K562 (cell line): Measurements from ENCODE around the gene TBC1D32. TPM values are rescaled to one million over a fixed set of nuclear protein-coding genes. Genes with fewer than 3 reads are reported as not detected.

Experiments
- ATAC-seq: fragments of 200-7000 bp; cut with Tn5 transposase; 3 replicates; pipeline ENCODE4 v1.9.1; 2020; ENCODE audit warnings: moderate library complexity
- BruUV-seq: library from RNA; stranded (reverse); fragments of 400-500 nt; replicated peaks from 2 replicates; lab custom pipeline; 2021; lab: Mats Ljungman, UMichigan
- CTCF ChIA-PET: fragments of 300-600 bp; formaldehyde crosslinking; extraction: SDS; loops from one replicate; lab custom pipeline; 2021; ENCODE audit warnings: low intra/inter-chr PET ratio; lab: Yijun Ruan, JAX
- POLR2A ChIA-PET: fragments of 300-600, 350-650 bp; sonication (Branson Sonifier 250); formaldehyde crosslinking; extraction: SDS; loops from one replicate; lab custom pipeline; 2021; ENCODE audit warnings: antibody characterized with exemption, inconsistent platforms; lab: Yijun Ruan, JAX
- DNase-seq, 4 experiments: peaks; one replicate each; pipeline versions ENCODE4 v3.0.0 to v3.0.0-alpha.2; 2011 to 2018; ENCODE audit warnings: low spot score in 3 of 4, mixed read lengths in 3 of 4; ENCODE audit errors: extremely low read depth in 1 of 4
- FAIRE-seq: peaks from 2 replicates; lab custom pipeline; 2011; peaks lifted over from hg19 to GRCh38; lab: Jason Lieb, UNC
- H2AFZ ChIP-seq: 2 replicates; pipeline ENCODE4 v1.6.0; 2011; ENCODE audit warnings: low read depth, low read length, control low read depth, inconsistent platforms
- H3K27ac ChIP-seq: fragments of 200-600 bp; 3 replicates; pipeline ENCODE4 v1.8.0; 2011; ENCODE audit warnings: low read depth, mild to moderate bottlenecking, control low read depth, inconsistent platforms, low read length, moderate library complexity, mixed read lengths; ENCODE audit errors: extremely low read depth
- H3K27me3 ChIP-seq, 2 experiments: fragments of 300-600 bp in 1 of 2; 2 replicates in 1 of 2; 3 replicates in 1 of 2; pipeline versions ENCODE4 v1.6.0 to v1.8.0; 2011; ENCODE audit warnings: inconsistent platforms in 2 of 2, low read length in 2 of 2, mild to moderate bottlenecking in 1 of 2, mixed read lengths in 1 of 2, moderate library complexity in 1 of 2; ENCODE audit not compliant: control insufficient read depth in 2 of 2, insufficient read depth in 2 of 2
- H3K36me3 ChIP-seq: fragments of 300-600 bp; 3 replicates; pipeline ENCODE4 v1.8.0; 2011; ENCODE audit warnings: mild to moderate bottlenecking, low read length, inconsistent platforms; ENCODE audit not compliant: control insufficient read depth, insufficient read depth
- H3K4me1 ChIP-seq, 2 experiments: fragments of 200-600 bp in 1 of 2; replicated peaks in 1 of 2; 2 replicates in 1 of 2; 3 replicates in 1 of 2; pipeline versions ENCODE4 v1.5.1 to v1.8.0; 2011; ENCODE audit warnings: inconsistent platforms in 2 of 2, low read length in 2 of 2, mild to moderate bottlenecking in 1 of 2, mixed read lengths in 1 of 2, moderate library complexity in 1 of 2; ENCODE audit not compliant: control insufficient read depth in 2 of 2, insufficient read depth in 2 of 2
- H3K4me2 ChIP-seq: 2 replicates; pipeline ENCODE4 v1.6.1; 2011; ENCODE audit warnings: low read length, control low read depth, inconsistent platforms, mixed read lengths; ENCODE audit not compliant: insufficient read depth
- H3K4me3 ChIP-seq: fragments of 200-600 bp; sonication (generic), shearing (Covaris generic); 2 replicates; pipeline ENCODE4 v1.5.1; 2016; ENCODE audit warnings: control low read depth, inconsistent platforms
- H3K79me2 ChIP-seq: fragments of 200-600 bp; 3 replicates; pipeline ENCODE4 v1.8.0; 2011; ENCODE audit warnings: low read length, inconsistent platforms; ENCODE audit not compliant: control insufficient read depth, insufficient read depth
- H3K9ac ChIP-seq, 2 experiments: 2 replicates each; pipeline versions ENCODE4 v1.6.0 to v1.6.1; 2011; ENCODE audit warnings: low read depth in 2 of 2, low read length in 2 of 2, control low read depth in 1 of 2, inconsistent platforms in 1 of 2, mild to moderate bottlenecking in 1 of 2, mixed read lengths in 1 of 2; ENCODE audit not compliant: insufficient read depth in 1 of 2
- H3K9me1 ChIP-seq: one replicate; pipeline ENCODE4 v1.6.0; 2011; ENCODE audit warnings: inconsistent platforms, mild to moderate bottlenecking, low read length, moderate library complexity; ENCODE audit not compliant: control insufficient read depth, insufficient read depth
- H3K9me3 ChIP-seq: replicated peaks from 2 replicates; pipeline ENCODE4 v1.5.1; 2011; ENCODE audit warnings: low read depth, low read length, inconsistent platforms; ENCODE audit not compliant: control insufficient read depth, insufficient read depth
- H4K20me1 ChIP-seq: replicated peaks from 2 replicates; pipeline ENCODE4 v1.6.1; 2011; ENCODE audit warnings: low read length, inconsistent platforms, mixed read lengths; ENCODE audit not compliant: control insufficient read depth, insufficient read depth
- FOXP1 ChIP-seq: sonication (generic); formaldehyde crosslinking; IDR thresholded peaks from 2 replicates; pipeline ENCODE4 v1.8.0; 2022; ENCODE audit warnings: mild to moderate bottlenecking, missing genetic modification reagents
- KLF16 ChIP-seq: IDR thresholded peaks from 2 replicates; pipeline ENCODE4 v1.6.1; 2016; ENCODE audit warnings: antibody characterized with exemption
- NFATC3 ChIP-seq: fragments of 450-650 bp; IDR thresholded peaks from 2 replicates; pipeline ENCODE4 v1.6.1; 2017; ENCODE audit warnings: mild to moderate bottlenecking
- TCF3 ChIP-seq: sonication (generic); formaldehyde crosslinking; IDR thresholded peaks from 2 replicates; pipeline ENCODE4 v1.4.0; 2020; ENCODE audit warnings: mild to moderate bottlenecking, missing genetic modification reagents
- ZNF668 ChIP-seq: fragments of 250-450 bp; sonication (Bioruptor Pico); IDR thresholded peaks from 2 replicates; pipeline ENCODE4 v1.8.0; 2022; ENCODE audit warnings: mild to moderate bottlenecking, inconsistent platforms
- ZNF75A ChIP-seq: fragments of 450-650 bp; formaldehyde crosslinking; IDR thresholded peaks from 2 replicates; pipeline ENCODE4 v1.4.0; 2020; ENCODE audit warnings: mild to moderate bottlenecking
- WGBS: fragments of 100-300 bp; shearing (Covaris generic); methylation state at CpG from one replicate; pipeline ENCODE4 v1.1.6; 2016; ENCODE audit warnings: low coverage, mixed read lengths; ENCODE audit not compliant: insufficient coverage; ENCODE audit errors: missing lambda C conversion rate; 5-methylcytosine and 5-hydroxymethylcytosine counted together
- in situ Hi-C: fragments of 300-500 bp; cut with MboI; formaldehyde crosslinking; loops from 4 replicates; pipeline ENCODE4 v1.15.0; 2018; ENCODE audit warnings: inconsistent platforms, mixed read lengths
- intact Hi-C: fragments of 100-400 bp; cut with micrococcal nuclease; formaldehyde crosslinking; loops from 2 replicates; pipeline ENCODE4 v1.14.2; 2022
- polyA plus RNA-seq, 8 experiments: library from polyadenylated mRNA; depleted of rRNA in 4 of 8; stranded (reverse) in 5 of 8; unstranded in 3 of 8; fragments of >200 nt; fragmentation: Nextera tagmentation in 2 of 8; fragmentation: Illumina TruSeq in 1 of 8; extraction: Ambion mirVana in 2 of 8; extraction: Trizol in 1 of 8; gene quantifications; 2 replicates each; pipeline versions ENCODE4 v1.2.1 to v1.2.3, GENCODE V29; 2011 to 2014; ENCODE audit warnings: inconsistent platforms in 1 of 8, missing spikeins in 1 of 8
- total RNA-seq, 7 experiments: library from RNA; depleted of rRNA in 6 of 7; stranded (reverse); fragments of >200 nt in 6 of 7; fragmentation: Illumina TruSeq in 2 of 7; extraction: Trizol in 2 of 7; gene quantifications; 2 replicates each; pipeline versions ENCODE4 v1.2.1 to v1.2.3, GENCODE V29; 2011 to 2021; ENCODE audit warnings: low replicate concordance in 1 of 7
- TF ChIP-seq, protein P1 (sequence below), 2 experiments: IDR thresholded peaks in 1 of 2; conservative IDR thresholded peaks in 1 of 2; 2 replicates each; pipeline ENCODE4 v1.6.1; 2016; ENCODE audit warnings: low read depth in 2 of 2, mild to moderate bottlenecking in 1 of 2, missing compliant biosample characterization in 1 of 2, missing genetic modification characterization in 1 of 2, moderate library complexity in 1 of 2
- TF ChIP-seq, protein P2 (sequence below): fragments of 450-650 bp; IDR thresholded peaks from 2 replicates; pipeline ENCODE4 v1.6.1; 2016; ENCODE audit warnings: low read depth
- TF ChIP-seq, protein P3 (sequence below): fragments of 250-450 bp; sonication (Bioruptor Pico); IDR thresholded peaks from 2 replicates; pipeline ENCODE4 v1.5.0; 2021; ENCODE audit warnings: mild to moderate bottlenecking, borderline replicate concordance

TBC1D32 gene
- total and polyA plus RNA-seq, 9 of the 15 experiments (the other 6 are each of a cell fraction or from before 2014, with no cell fraction given), result 2.5 to 9.6 (median 3.9) TPM

DNA sequence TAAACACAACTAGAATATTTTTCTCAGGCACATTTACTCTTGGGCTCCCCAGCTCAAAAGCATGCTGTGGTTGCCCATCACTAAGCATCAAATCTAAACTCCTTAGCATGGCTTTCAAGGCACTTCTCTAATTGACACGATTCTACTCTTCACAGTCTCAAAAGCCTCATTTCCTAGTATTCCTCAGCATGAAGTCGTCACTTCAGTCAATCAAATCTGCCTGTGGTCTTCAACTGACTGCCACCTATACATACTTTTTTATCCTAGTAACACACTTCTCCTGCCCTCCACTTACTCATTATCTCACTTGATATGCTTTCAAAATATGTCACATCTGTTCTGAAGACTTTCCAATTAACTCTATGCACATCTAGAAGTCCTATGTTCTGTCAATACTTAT, 110.3 kb downstream of the TBC1D32 start:
- Histone ChIP-seq H3K36me3 (no peaks in the 10 kb centered on the region), H3K79me2 (no peaks in the 10 kb centered on the region), H3K4me1 (no peaks in the 10 kb centered on the region), H3K9me3 (no peaks in the 10 kb centered on the region), H3K27me3 (no peaks in the 10 kb centered on the region), H4K20me1 (no peaks in the 10 kb centered on the region), H3K9ac (no peak overlapping the region), H3K4me2 (no peak overlapping the region), H3K9me1 (no peaks in the 10 kb centered on the region), H2AFZ (no peak overlapping the region), H3K27ac (no peak overlapping the region), H3K4me3 (no peak overlapping the region)
- intact Hi-C loops, result loop anchor here (2.0 kb wide), 1 partner anchor 169 kb away; no protein-coding TSS in a partner anchor
- ATAC-seq, result no peak
- in situ Hi-C loops, result no loop called here
- DNase-seq, result no peak
- no TSS peak for BruUV-seq
- FAIRE-seq, result no peak
- POLR2A ChIA-PET, result interaction anchor here (1.2 kb wide), 1 partner anchor 9 kb away, joined by 3 read pairs; no protein-coding TSS in a partner anchor
- 25% methylated on average over 2 of the region's 2 CpGs for WGBS
- CTCF ChIA-PET, result no interaction called here
- TF ChIP-seq NFATC3 (no peak), KLF16 (no peak), ZNF75A (no peak), ZNF668 (no peak), FOXP1 (no peak), TCF3 (no peak)
- TF ChIP-seq, protein P1, sequence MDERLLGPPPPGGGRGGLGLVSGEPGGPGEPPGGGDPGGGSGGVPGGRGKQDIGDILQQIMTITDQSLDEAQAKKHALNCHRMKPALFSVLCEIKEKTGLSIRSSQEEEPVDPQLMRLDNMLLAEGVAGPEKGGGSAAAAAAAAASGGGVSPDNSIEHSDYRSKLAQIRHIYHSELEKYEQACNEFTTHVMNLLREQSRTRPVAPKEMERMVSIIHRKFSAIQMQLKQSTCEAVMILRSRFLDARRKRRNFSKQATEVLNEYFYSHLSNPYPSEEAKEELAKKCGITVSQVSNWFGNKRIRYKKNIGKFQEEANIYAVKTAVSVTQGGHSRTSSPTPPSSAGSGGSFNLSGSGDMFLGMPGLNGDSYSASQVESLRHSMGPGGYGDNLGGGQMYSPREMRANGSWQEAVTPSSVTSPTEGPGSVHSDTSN (CRISPR knock-in tag; IDR thresholded peaks at IDR 0.05; ENCODE audit: low read depth), result no peak
- TF ChIP-seq, protein P1 (tag; conservative IDR thresholded peaks at IDR 0.05; ENCODE audit: low read depth), result no peak
- TF ChIP-seq, protein P2, sequence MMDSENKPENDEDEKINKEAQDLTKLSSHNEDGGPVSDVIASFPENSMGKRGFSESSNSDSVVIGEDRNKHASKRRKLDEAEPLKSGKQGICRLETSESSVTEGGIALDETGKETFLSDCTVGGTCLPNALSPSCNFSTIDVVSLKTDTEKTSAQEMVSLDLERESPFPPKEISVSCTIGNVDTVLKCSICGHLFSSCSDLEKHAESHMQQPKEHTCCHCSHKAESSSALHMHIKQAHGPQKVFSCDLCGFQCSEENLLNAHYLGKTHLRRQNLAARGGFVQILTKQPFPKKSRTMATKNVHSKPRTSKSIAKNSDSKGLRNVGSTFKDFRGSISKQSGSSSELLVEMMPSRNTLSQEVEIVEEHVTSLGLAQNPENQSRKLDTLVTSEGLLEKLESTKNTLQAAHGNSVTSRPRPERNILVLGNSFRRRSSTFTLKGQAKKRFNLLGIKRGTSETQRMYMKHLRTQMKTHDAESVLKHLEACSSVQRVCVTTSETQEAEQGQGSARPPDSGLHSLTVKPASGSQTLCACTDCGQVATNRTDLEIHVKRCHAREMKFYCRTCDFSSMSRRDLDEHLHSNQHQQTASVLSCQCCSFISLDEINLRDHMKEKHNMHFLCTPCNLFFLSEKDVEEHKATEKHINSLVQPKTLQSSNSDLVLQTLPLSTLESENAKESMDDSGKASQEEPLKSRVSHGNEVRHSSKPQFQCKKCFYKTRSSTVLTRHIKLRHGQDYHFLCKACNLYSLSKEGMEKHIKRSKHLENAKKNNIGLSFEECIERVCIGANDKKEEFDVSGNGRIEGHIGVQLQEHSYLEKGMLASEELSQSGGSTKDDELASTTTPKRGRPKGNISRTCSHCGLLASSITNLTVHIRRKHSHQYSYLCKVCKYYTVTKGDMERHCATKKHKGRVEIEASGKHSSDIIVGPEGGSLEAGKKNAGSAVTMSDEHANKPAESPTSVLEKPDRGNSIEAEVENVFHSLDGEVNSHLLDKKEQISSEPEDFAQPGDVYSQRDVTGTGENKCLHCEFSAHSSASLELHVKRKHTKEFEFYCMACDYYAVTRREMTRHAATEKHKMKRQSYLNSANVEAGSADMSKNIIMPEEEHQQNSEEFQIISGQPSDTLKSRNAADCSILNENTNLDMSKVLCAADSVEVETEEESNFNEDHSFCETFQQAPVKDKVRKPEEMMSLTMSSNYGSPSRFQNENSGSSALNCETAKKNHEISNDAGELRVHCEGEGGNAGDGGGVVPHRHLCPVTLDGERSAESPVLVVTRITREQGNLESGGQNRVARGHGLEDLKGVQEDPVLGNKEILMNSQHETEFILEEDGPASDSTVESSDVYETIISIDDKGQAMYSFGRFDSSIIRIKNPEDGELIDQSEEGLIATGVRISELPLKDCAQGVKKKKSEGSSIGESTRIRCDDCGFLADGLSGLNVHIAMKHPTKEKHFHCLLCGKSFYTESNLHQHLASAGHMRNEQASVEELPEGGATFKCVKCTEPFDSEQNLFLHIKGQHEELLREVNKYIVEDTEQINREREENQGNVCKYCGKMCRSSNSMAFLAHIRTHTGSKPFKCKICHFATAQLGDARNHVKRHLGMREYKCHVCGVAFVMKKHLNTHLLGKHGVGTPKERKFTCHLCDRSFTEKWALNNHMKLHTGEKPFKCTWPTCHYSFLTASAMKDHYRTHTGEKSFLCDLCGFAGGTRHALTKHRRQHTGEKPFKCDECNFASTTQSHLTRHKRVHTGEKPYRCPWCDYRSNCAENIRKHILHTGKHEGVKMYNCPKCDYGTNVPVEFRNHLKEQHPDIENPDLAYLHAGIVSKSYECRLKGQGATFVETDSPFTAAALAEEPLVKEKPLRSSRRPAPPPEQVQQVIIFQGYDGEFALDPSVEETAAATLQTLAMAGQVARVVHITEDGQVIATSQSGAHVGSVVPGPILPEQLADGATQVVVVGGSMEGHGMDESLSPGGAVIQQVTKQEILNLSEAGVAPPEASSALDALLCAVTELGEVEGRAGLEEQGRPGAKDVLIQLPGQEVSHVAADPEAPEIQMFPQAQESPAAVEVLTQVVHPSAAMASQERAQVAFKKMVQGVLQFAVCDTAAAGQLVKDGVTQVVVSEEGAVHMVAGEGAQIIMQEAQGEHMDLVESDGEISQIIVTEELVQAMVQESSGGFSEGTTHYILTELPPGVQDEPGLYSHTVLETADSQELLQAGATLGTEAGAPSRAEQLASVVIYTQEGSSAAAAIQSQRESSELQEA, result no peak
- TF ChIP-seq, protein P3, sequence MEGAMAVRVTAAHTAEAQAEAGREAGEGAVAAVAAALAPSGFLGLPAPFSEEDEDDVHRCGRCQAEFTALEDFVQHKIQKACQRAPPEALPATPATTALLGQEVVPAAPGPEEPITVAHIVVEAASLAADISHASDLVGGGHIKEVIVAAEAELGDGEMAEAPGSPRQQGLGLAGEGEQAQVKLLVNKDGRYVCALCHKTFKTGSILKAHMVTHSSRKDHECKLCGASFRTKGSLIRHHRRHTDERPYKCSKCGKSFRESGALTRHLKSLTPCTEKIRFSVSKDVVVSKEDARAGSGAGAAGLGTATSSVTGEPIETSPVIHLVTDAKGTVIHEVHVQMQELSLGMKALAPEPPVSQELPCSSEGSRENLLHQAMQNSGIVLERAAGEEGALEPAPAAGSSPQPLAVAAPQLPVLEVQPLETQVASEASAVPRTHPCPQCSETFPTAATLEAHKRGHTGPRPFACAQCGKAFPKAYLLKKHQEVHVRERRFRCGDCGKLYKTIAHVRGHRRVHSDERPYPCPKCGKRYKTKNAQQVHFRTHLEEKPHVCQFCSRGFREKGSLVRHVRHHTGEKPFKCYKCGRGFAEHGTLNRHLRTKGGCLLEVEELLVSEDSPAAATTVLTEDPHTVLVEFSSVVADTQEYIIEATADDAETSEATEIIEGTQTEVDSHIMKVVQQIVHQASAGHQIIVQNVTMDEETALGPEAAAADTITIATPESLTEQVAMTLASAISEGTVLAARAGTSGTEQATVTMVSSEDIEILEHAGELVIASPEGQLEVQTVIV (CRISPR knock-in tag), result no peak
